GM19324 (cell line): ENCODE measurements around the gene SSTR3.

Experiments used
- ATAC-seq: cut with Tn5 transposase; IDR thresholded peaks from one replicate; pipeline ENCODE4 v1.9.1; 2021; ENCODE audit warnings: mild to moderate bottlenecking, moderate library complexity; ENCODE audit not compliant: unreplicated experiment, low FRiP score

Gene SSTR3

DNA sequence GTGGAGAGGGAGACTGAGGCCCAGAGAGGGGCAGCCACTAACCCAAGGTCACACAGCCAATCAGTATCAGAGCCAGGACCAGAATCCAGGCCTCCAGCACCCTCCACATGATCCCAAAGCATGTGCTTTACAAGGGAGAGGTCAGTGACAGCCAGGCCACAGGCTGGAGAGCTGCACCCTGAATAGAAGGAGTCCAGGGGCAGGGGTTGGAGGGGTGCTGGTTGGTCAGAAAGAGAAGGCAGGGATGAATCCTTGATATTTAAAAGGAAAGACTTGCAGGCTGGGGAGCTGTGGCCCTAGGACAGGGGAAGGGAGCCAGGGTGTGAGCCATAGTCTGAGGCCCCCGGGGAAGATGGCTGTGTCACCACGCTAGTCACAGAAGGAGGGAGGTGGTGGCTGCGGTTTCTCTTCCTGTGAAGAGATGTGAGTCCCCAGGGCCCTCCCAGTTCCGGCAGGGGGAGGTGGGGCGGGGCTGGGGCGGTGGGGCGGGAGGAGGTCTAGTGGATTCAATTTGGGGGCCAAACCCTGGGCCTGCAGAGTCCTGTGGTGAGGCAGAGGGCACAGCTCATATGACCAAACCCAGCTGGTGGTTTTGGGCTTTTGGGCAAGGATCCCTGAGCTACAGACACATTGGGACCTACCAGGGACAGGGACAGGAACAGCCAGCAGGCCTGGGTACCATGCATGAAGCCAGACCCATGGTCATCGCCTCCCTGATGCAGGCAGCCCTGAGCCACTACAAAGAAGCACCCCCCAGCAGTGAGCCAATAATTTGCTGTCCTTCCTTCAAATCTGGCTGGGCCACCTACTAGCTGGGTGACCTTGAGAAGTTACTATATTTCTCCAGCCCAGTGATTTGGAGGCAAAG is 17.8 kb upstream of the SSTR3 start:
- ATAC-seq = no peak

DNA sequence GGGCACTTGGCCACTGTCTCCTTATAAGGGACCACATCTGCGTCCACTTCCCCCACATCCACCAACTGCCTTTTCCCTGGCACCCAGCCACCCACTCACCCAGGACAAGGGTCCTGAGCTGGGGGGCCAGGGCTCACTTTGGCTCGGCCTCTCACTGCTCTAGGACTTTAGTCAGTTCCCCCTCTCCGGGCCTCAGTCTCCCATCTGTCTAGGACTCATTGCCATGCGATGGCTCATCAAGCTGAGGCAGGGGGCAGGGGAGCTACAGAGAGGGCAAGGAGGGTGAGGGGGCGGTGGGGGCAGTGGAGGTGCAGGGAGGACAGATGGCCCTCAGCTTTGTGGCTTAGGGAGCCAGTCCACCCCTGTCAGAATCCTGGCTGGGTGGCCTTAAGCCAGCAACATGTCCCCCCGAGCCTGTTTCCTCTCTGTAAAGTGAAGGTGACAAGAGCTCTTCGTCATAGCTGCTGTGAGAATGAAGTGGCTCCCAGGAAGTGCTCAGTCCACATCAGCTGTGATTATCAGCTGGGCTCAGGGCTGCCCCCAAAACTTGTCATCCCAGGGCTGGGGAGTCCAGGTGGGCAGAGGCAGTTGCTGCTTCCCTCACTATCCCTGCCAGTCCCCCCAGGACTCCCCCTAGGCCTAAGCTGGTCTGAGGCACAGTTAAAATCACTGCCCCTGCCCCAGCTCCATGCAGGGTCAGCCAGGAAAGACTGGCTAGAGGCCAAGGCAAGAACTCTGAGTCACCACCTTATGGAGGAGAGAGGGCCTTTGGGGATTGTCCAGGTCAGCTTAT is 16.9 kb upstream of the SSTR3 start:
- no peak for ATAC-seq

DNA sequence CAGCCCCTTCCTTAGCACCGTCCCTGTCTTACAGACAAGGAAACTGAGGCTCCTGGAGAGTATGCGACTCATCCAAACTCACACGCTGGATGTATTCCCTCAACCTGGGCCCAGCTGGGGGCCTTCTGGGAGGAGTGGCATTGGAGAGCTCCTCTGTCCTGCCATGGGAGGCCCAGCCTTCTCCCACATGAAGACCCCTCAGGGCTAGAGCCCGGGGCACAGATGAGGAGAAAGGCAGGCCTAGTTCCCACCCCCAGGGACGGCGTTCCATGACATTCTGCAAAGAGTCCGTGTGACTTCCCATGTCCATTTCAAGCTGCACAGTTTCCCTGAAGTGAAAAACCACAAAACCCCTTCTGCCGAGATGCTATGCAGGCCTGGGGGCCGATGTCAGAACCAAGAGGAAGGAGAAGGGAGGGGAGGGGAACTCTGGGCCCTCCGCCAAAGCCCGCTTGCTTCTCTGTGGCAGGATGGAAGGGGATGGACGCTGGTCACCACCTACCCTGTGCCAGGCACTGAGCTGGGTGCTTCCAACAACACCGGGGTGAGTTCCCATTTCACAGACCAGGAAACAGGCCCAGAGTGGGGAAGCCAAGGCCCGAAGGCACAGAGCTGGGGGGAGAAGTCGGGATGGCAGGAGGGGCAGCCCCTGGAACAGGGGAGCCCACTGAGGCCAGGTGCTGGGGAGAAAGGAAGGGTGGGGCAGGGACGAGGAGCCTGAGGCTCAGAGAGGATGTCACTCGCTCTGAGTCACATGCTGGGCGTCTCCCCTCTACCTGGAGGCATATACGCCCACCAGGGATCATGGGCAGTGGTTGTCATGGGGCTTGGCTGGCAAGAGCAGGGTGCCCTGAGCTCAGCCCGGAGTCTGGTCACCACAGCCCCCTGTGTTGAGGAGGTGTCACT is 16.1 kb upstream of the SSTR3 start:
- no peak for ATAC-seq

DNA sequence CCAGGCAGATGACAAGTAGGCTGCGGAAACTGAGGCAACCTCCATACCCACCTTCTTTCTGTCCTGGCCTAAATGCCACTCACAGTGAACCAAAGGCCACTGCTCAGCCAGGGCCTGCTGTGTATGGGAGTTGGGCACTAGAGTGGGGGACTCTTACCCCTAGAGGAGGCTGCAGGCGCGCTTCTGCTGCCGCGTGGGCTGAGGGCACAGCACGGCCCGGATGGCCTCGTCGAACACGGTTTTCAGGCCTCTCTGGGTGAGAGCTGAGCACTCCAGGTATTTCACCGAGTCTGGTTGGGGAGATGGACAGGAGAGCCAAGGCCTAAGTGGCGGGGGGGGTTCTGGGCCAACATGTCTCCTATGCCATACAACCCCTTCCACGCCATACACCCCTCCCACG is 14.2 kb upstream of the SSTR3 start:
- no peak for ATAC-seq

DNA sequence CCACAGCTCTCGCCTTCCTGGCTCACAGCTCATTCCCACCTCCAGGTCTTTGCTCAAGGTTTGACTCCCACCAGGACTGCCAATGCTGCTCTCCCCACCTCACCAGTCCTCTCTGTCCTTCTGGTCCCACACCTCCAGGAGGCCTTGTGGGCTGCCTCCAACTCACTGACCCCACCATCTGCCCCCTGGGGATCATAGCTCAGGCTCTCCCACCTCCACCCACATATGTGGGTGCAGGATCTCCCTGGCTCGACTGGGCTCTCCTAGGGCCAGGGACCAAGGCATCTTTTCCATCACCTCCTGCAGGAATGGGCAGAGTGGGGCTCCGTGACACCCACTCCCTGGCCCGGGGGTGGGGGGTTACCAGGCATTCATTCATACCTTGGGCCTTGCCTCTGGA is 13.8 kb upstream of the SSTR3 start:
- no peak for ATAC-seq

DNA sequence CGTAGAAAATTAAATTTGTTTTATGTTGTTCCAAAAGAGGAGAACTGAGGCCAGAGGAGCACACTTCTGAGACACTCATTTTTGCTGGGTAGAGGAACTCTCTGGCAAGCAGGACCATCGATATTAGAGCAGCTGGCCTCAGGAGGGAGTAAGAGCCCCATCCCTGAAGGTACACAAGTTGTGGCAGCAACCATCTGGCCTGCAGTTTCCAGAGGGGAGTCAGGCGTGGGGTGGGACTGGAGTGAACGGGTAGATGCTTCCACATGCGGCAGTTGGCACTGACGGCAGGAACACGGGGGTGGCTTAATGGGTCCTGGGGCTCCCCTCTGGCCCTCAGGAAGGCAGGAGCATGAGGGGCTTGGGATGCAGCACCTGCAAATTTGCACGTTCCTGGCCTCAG is 13.2 kb upstream of the SSTR3 start:
- ATAC-seq = no peak

DNA sequence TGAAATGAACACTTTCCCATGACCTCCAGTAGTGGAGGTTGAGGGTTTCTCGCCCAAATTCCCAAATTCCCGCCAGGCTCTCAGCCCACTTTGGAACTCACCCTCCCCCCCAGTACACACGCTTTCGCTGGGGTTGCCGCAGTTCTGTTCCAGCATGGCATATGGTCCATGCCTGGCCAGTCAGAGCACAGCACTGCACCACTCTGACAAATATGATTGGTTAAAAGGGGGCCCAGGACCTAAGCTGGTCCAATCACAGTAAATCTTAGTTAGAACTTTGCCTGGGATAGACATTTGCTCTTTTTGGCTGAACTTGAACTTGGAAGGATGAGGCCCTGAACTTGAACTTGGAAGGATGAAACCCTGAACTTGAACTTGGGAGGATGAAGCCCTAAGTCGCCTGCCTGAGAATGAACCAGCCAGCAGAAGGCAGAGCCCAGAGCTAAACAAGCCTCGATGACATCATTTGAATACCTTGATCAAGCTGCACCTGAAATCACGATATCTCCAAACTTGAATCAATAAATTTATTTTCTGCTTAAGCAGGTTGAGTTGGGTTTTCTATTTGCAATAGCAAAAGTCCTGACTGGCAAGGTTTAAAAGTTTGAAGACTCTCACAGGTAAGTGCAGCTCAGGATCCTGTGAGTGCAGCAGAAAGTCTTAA is 12.6 kb upstream of the SSTR3 start:
- no peak for ATAC-seq

DNA sequence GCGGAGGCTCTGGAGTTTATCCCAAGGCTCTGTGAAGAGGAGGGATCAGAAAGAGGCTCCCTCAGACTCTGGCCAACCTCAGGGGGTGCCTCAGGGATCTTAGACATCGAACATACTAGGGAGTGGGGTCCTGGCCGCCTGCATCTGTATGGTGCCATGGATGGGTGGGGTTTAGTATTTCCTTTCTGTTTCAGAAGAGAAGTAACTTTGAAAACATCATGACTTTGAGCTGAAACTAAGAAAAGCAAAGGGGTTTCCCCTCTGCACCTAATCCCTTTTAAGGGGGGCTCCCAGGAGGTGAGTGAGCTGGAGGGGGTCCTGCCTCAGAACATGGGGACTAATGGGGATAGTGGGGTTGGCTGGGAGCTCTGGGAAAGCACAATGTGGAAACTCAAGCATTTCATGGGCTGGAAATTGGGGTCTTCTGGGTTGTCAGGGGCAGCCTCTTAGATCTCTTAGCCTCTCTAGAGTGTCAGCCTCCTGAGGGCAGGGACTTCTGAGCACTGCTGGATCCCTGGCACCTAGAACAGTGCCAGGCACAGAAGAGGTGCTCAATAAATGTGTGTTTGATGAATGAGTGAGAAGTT is 11.8 kb upstream of the SSTR3 start:
- no peak for ATAC-seq

DNA sequence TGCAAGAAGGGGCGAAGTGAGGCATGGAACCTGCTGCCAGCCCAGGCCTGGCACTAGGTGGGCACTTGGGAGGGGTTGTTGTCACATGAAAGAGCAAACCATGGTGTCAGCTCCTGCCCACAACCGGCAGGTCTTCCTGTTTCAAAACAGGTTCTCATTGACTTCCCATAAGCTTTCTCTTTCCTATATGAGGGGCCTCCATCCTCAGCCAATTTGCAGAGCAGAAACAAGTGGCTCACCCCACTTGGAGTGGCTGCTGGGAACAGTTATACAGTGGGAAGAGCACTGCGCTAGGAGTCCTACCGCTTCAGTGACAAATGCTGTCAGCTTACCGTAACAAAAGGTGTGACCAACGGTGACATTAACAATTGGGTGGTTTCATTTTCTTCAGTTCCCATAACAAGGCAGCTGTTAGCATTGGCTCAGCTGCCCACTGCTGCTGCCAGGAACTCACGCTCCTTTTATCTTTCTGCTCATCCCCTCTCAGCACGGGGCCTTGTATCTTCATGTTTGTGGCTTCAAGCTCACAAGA is 10.2 kb upstream of the SSTR3 start:
- ATAC-seq = no peak

DNA sequence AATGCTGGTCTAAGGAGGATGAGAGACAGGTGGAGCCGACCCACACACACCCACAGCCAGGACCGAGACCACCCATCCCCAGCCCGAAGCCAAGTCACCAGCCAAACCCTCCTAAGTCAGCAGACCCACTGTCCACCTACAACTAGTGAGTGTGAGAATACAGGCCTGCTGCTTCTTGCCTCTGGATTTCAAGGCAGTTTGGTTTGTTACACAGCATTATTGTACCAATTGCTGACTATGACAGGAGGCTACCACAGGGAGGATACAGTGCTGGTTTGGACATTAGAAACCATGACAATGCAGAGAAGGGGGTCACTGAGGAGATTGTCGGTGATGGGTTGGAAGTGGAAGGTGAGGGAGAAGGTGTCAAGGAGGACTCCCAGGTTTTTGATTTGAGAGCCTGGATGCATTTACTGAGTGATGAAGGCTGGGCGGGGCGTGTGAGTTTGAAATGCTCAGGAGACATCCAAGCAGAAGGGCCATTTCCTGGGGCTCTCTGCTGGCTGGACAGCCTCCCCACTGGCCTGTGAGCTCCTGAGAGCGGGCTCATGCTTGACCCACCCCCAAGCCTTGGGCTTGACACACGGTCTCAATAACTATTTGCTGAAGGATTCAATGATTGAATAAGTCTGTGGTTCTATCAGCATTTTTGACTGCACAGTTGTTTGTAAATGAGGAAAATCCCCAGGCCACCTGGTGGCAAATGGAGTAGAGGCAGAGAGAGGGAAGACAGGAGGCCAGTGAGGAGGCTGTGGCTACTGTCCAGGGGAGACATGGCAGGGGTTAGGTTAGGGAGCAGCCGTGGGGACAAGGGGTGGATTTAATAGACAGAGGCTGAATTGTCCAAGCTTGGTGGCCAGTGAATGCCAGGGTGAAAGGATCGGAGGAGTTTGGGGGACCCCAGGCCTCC is 9.4 kb upstream of the SSTR3 start:
- ATAC-seq = no peak

DNA sequence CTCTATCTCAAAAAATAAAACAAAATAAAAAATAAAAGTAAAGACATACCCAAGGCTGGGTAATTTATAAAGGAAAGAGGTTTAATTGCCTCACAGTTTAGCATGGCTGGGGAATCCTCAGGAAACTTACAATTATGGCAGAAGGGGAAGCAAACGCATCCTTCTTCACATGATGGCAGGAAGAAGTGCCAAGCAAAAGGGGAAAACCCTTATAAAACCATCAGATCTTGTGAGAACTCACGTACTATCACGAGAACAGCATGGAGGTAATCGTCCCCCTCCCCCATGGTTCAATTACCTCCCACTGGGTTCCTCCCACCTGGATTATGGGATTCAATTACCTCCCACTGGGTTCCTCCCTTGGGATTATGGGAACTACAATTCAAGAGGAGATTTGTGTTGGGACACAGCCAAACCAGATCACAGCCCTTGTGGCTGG is 8.3 kb upstream of the SSTR3 start:
- no peak for ATAC-seq

DNA sequence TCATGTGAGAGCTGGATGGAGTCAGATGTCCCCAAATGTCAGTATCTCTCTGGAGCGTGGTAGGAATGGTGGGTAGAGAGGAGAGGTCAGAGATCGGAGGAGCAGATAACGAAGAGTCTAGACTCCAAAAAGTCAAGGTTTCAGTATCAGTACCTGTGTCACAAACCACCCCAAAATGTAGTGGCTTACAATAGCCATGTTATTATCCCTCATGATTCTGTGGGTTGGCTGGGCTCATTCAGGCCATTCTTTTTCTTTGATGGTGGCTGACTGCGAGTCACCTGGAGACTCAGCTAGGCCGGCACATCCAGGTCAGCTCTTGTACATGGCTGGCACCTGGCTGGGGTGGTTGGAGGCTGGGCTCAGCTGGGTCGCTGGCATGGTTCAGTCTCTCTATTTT is 7.3 kb upstream of the SSTR3 start:
- ATAC-seq = peak; percentile 9

DNA sequence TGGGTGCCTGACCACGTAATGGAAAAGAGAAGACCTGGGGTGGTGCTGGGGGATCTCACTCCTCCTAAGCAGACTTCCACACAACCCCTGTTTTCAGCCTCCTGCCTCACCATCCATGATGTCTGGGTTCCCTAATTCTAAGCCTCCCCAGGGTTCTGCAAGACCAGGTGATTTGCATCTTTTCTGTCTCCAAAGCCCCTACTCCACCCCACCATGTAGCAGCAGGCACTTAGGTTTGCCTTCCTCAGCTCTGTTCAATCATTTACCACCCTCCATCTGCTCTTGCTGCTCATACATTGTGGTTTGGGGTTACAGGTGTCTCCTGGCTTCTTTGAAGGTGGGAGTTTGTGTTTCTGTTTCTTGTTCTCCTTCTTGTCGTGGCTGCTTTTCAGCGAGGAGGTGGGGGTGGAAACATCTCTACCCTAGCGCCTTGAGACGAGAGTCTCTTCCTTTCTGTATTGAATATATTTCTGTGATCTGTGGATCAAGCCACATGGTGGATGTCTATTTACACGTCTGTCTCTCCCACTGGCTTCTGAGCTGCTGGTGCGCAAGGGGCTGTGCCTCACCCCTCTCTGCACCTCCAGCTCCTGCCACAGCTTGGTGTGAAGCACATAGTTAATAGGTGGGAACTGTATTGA is 6.6 kb upstream of the SSTR3 start:
- peak; percentile 81 for ATAC-seq

DNA sequence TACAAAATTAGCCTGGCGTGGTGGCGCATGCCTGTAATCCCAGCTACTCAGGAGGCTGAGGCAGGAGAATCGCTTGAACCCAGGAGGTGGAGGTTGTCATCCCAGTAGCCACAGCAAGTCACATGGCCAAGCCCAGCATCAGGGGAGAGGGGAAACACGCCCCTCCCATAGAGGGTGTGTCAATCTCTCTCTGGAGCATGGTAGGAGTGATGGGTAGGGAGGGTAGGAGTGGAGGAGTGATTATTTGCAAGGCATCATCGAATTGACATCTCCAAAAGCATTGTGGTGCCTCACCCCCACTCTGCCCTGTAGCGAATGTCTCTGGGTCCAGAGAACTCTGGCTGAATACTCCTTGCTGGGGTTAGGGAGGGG is 6.1 kb upstream of the SSTR3 start:
- ATAC-seq = no peak

DNA sequence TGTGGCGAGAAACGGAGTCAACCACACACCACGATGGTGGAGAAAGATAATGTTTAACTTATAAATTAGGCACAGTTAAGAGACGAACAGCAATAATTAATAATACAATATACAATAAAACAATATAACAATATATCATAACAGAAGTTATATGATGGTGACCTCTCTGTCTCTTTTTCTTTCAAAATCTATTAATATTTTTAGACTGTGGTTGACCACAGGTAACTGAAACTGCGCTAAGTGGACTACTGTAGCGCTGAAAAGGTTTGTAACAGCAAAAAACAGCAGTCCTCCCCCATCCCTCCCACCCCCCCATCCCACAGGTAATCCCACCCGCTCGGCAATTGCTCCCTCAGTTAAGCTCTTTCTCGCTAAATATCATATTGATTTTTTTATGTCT is 3.6 kb upstream of the SSTR3 start:
- ATAC-seq = no peak

DNA sequence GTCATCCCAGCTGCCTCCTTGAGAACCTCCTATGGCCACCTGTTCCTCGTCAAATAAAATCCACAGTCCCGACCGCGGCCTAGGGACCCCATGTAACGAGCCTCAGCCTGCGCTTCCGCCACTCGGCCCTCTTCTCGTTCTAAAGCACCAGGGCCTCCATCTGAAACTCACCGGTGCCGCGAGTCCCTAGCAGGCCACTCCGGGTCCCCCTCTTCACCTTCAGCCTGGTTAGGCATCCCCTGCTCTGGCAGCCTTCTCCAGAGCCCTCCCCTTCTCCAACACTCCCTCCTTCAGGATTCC is 2.4 kb upstream of the SSTR3 start:
- ATAC-seq = no peak

DNA sequence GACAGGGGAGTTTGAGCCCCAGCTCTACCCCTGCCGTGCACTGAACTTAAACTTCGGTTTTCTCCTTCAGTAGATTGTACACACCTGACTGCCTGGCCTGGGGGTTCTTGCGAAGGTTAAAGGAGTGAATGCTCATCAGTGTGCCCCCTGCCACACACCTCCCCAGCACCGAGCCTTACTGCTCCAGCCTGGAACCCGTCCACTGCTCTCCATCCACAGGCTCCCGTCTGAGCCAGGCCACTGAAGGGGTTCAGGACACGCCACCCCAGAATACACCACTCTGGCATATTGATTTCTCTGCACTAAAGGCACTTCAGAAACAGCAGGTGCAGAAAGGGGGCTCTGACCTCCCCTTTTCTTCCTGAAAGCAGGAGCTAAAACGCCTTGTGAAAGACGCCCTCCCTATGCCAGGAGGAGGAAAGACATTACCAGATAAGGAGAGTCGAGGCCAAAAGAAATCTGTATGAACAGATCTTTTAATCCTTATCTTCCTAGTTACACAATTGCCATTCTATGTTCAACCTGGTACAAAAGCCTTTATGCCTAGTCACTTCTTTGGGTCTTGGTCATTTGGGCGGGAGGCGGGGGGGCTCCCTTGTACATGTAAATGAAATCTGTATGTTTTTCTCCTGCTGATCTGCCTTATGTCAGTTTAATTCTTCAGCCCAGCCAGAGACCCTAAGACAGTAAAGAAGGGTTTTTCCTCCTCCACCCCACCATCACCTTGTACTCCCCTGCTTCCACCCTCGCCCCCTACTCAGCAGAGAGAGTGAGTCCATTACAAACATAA is 1.9 kb upstream of the SSTR3 start:
- ATAC-seq = no peak
